BE2C (cell line): ENCODE data around the gene TMEM179. TPM values are rescaled to one million over a fixed set of nuclear protein-coding genes. Genes with fewer than 3 reads are reported as not detected.
"Not testable (repeated sequence)": the region's sequence is repeated elsewhere in the genome, so short reads cannot be mapped to it uniquely, and the experiment has no call there.

Experiments
- DNase-seq: peaks from one replicate; pipeline ENCODE4 v3.0.0-alpha.2; 2020
- H3K27me3 ChIP-seq: fragments of 250-450 bp; sonication (Bioruptor Pico); 2 replicates; pipeline ENCODE4 v1.5.1; 2020; ENCODE audit warnings: mild to moderate bottlenecking
- H3K36me3 ChIP-seq: fragments of 250-450 bp; sonication (Bioruptor Pico); 2 replicates; pipeline ENCODE4 v1.5.1; 2020; ENCODE audit warnings: mild to moderate bottlenecking
- H3K4me1 ChIP-seq: fragments of 250-450 bp; sonication (Bioruptor Pico); 2 replicates; pipeline ENCODE4 v1.5.1; 2020
- H3K4me3 ChIP-seq: 2 replicates; pipeline ENCODE4 v1.5.1; 2011; ENCODE audit warnings: low read depth, low read length
- H3K9me3 ChIP-seq: fragments of 250-450 bp; sonication (Bioruptor Pico); 2 replicates; pipeline ENCODE4 v1.5.1; 2020
- CTCF ChIP-seq: IDR thresholded peaks from 2 replicates; pipeline ENCODE4 v1.5.1; 2012; ENCODE audit warnings: mild to moderate bottlenecking, low read depth, low read length
- polyA plus RNA-seq: library from polyadenylated mRNA; unstranded; fragments of >200 nt; gene quantifications from one replicate; pipeline ENCODE4 v1.2.1, GENCODE V29; 2012; ENCODE audit warnings: low read depth, missing spikeins; ENCODE audit not compliant: insufficient read length, insufficient read depth

The TMEM179 gene
- polyA plus RNA-seq, result 0.80 TPM

DNA sequence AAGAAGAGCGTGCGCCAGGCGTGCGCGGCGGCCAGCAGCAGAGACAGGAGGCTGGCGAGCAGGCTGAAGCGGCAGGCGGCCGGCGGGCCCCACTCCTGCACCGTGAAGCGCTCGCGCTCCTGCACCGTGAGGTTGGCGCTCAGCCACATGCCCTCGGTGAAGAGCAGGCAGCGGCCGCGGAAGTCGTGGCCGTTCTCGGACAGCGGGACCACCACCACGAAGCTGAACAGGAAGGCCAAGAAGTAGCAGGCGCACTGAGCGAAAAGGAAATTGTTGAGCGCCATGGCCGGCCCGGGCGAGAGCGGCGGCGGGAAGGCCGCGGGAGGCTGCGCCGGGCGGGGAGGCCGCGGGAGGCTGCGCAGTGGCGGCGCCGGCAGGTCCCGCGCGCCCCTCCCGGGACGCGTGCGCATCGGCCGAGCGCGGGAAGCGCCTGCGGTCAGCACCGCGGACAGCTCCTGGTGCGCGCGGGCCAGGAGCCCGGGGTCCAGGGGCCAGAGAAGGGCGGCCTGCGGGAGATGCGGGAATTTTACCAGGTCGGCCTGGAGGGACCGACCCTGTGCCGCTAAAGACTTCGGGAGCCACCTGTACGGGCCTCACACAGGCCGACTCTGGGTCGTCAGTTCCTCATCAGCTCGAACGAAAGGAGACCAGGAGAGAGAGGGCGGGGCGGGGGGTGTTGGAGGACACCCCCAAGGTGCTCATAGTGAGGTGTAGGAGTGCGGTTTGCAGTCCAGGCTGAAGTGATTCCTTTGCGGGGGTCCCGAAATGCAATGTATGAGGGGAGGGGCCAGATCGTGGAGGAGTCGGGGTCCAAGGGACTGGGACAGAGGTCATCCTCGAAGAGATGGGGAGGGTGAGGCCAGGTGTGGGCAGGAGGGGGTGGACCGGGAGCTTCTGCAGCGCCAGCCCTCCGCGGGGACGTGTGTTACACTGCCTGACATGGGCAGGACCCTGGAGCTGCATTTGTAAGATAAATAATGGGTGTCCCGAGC is at the start of gene TMEM179:
Gene TMEM179, minus strand, starts transcription at position 315 of the 992 bp plus-strand sequence. Its CDS starts 31 bp downstream, at position 284.
- TF ChIP-seq CTCF, result no peak
- DNase-seq, result no peak
- H3K27me3 ChIP-seq, result no peaks in the 10 kb centered on the region
- no peaks in the 10 kb centered on the region for H3K36me3 ChIP-seq
- H3K4me1 ChIP-seq, result peaks cover 22% of the 10 kb centered on the region
- no peaks in the 10 kb centered on the region for H3K9me3 ChIP-seq
- H3K4me3 ChIP-seq, result no peak within 1 kb of the TSS

GRCh38 chr14:104654119-104654518 is 49.5 kb upstream of the TMEM179 start:
- Histone ChIP-seq H3K36me3 (no peaks in the 10 kb centered on the region), H3K4me1 (no peaks in the 10 kb centered on the region), H3K27me3 (no peaks in the 10 kb centered on the region), H3K4me3 (no peak overlapping the region), H3K9me3 (no peaks in the 10 kb centered on the region; the same call in 1 of the 2 replicates)
- no peak for TF ChIP-seq CTCF
- no peak for DNase-seq

DNA sequence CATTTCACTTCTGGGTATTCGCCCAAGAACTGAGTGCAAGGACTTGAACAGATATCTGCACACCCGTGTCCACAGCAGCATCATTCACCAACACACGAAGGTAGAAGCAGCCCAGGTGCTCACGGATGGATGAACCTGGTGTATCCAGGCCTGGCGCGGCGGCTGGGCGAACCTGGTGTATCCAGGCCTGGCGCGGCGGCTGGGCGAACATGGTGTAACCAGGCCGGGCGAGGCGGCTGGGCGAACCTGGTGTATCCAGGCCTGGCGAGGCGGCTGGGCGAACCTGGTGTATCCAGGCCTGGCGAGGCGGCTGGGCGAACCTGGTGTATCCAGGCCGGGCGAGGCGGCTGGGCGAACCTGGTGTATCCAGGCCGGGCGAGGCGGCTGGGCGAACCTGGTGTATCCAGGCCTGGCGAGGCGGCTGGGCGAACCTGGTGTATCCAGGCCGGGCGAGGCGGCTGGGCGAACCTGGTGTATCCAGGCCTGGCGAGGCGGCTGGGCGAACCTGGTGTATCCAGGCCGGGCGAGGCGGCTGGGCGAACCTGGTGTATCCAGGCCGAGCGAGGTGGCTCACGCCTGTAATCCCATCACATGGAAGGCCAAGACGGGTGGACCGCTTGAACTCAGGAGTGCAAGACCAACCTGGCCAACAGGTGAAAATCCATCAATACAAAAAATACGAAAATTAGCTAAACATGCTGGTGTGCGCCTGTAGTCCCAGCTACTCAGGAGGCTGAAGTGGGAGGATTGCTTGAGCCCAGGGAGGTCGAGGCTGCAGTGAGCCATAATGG is 48.8 kb upstream of the TMEM179 start:
- not testable (repeated sequence) for DNase-seq, H3K27me3 ChIP-seq, H3K9me3 ChIP-seq, H3K4me3 ChIP-seq, H3K36me3 ChIP-seq, H3K4me1 ChIP-seq

DNA sequence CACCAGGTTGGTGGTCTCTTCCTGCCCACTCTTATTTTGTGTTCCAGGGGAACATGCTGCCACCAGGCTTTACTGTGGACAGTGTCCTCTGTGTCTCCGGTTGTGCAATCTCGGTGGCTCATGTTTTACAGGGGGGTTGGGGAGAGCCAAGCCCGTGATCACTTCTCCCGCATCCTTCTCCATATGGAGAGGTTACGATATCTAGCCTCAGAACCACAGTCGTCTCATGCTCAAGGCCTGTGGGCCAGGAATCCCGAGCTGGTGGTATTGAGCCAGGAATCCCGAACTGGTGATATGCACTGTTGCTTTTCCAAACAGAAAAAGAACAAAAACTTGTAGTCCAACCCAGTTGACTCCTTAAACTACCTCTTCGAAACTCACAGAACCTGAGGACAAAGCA is 47.8 kb upstream of the TMEM179 start:
- DNase-seq, result no peak
- H3K4me1 ChIP-seq, result no peaks in the 10 kb centered on the region
- H3K27me3 ChIP-seq, result no peaks in the 10 kb centered on the region
- TF ChIP-seq CTCF, result no peak
- H3K36me3 ChIP-seq, result no peaks in the 10 kb centered on the region
- no peaks in the 10 kb centered on the region; the same call in 1 of the 2 replicates for H3K9me3 ChIP-seq
- no peak overlapping the region for H3K4me3 ChIP-seq

- H3K4me3 ChIP-seq, result no peak overlapping the region
- H3K27me3 ChIP-seq, result no peaks in the 10 kb centered on the region
- no peaks in the 10 kb centered on the region for H3K36me3 ChIP-seq
- no peak for TF ChIP-seq CTCF
- H3K4me1 ChIP-seq, result no peaks in the 10 kb centered on the region
- no peaks in the 10 kb centered on the region; the same call in 1 of the 2 replicates for H3K9me3 ChIP-seq
- DNase-seq, result no peak
These were observed 47.3 kb upstream of the TMEM179 start for GRCh38 chr14:104651876-104652260.

DNA sequence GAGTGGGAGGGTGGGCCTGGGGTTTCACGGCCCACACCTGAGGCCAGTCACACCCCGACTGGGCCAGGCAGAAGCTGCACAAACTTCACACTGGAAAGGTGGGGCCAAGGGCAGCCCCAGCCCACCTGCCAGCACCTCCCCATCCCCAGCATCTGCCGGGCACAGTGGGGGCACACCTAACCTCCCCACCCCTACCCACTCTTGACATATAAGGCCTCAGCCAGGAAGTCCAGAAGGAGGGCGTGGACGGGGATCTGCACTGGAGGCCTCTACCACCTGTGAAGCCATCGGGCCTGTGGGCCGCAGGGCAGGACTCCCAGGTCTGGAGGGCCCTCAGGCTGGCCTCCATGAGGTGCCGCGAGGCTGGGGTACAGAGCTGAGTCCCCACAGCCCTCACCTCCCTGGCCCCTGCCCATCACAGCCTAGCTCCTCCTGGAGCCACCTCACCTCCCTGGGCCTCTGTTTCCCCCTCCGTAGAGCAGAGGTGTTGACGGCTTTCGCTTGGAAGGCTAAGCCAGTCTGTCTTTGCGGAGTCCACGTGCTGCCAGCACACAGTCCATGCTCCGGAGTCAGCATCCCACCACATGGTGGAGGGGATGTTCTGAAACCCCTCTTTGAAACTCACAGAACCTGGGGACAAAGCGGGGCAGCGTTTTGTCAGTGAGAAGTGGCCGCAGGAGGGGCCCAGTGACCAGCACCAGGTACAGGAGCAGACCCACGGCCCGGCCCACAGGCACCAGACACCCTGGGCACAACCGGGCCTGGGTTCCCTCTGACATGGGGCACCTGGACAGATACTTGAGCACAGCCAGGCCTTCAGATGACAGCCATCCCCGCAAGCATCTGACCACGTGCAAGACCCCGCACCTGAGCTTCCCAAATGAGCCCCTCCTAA is 46.7 kb upstream of the TMEM179 start:
- no peaks in the 10 kb centered on the region; the same call in 1 of the 2 replicates for H3K9me3 ChIP-seq
- no peak overlapping the region for H3K4me3 ChIP-seq
- H3K27me3 ChIP-seq, result no peaks in the 10 kb centered on the region
- no peak for TF ChIP-seq CTCF
- DNase-seq, result no peak
- H3K36me3 ChIP-seq, result no peaks in the 10 kb centered on the region
- no peaks in the 10 kb centered on the region for H3K4me1 ChIP-seq
